Measurements from ENCODE around the gene MTFR2. TPM values are rescaled to one million over a fixed set of nuclear protein-coding genes. Genes with fewer than 3 reads are reported as not detected.

Gene MTFR2
- polyA plus RNA-seq, 3 donors, result 0.41 to 0.79 (median 0.60) TPM

DNA sequence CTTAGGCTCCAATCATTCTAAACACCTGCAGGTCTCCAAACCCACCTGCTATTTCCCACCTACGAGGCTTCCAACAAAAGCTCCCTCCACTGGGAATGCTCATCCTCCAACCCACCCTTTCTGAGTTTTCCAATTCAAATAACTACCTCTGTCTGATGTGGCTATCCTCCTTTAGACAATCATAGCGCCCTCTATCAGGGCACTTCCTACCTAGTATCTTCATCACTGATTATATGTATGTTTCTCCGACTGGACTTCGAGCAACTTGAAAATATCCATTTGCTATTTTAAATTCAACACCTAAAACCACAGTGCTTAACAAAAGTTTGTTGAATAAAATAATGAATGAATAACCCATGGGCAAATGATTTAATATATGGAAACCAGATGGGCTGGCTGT is 41.3 kb downstream of the MTFR2 start:
- Mint-ChIP-seq H3K4me1 (no peaks in the 10 kb centered on the region), H3K4me3 (no peak overlapping the region), H3K27me3 (ENCODE audit: low read depth in 3 of 3) (no peaks in the 10 kb centered on the region), H3K9me3 (peaks cover 0 to 6% (median 0%) of the 10 kb centered on the region in 7 donors), H3K27ac (no peak overlapping the region), H3K36me3 (no peaks in the 10 kb centered on the region)
- Histone ChIP-seq H3K36me3 (replicated peaks in 1 of 2; ENCODE audit: control insufficient read depth in 1 of 2, insufficient read depth in 2 of 2, low read length in 2 of 2) (no peaks in the 10 kb centered on the region), H3K9me3 (replicated peaks in 1 of 2; ENCODE audit: control insufficient read depth in 1 of 2, insufficient read depth in 1 of 2, low read length in 2 of 2) (no peaks in the 10 kb centered on the region), H3K79me2 (ENCODE audit: insufficient read depth, low read length) (no peaks in the 10 kb centered on the region), H4K20me1 (ENCODE audit: insufficient read depth, low read length) (no peaks in the 10 kb centered on the region), H3K27me3 (ENCODE audit: control insufficient read depth in 2 of 2, insufficient read depth in 2 of 2, low read length in 2 of 2) (no peaks in the 10 kb centered on the region), H3K4me2 (replicated peaks; ENCODE audit: extremely low read depth, low read length, poor library complexity, severe bottlenecking) (no peak overlapping the region), H3K4me1 (ENCODE audit: control insufficient read depth in 1 of 2, insufficient read depth in 2 of 2, low read length in 2 of 2) (no peaks in the 10 kb centered on the region), H3K4me3 (replicated peaks in 1 of 3; ENCODE audit: low read depth in 2 of 3, low read length in 3 of 3) (no peak overlapping the region), H3K9ac (ENCODE audit: insufficient read depth, low read length, poor library complexity, severe bottlenecking) (no peak overlapping the region), H2AFZ (ENCODE audit: insufficient read depth, low read depth, low read length, poor library complexity, severe bottlenecking) (no peak overlapping the region), H3K27ac (ENCODE audit: low read depth in 1 of 2, low read length in 2 of 2) (no peak overlapping the region)
- no peak for TF ChIP-seq CTCF (IDR thresholded peaks at IDR 0.05)
- WGBS (ENCODE audit: insufficient coverage), result 100% methylated on average over 2 of the region's 4 CpGs
- intact Hi-C loops (cut with micrococcal nuclease), result no loop called here
- no peak for DNase-seq

DNA sequence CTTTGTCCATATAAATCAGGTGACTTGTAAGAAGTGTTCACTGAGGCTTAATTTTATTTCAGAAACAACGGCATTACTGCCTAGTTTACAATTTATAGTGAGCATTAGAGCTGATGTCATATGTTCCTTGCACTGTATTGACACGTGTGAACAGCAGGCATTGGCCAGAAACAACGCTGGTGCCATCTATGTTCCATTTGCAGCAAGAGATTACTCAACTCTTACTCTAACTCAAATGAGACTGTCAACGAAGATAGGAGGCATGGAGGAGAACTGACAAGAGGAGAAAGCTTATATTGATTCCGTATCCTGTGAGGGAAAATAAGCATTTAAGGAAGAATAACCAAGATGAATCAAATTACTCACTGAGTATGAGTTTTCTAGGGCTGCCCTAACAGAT is 48.4 kb downstream of the MTFR2 start:
- Histone ChIP-seq H3K4me1 (ENCODE audit: control insufficient read depth in 1 of 2, insufficient read depth in 2 of 2, low read length in 2 of 2) (no peaks in the 10 kb centered on the region), H3K79me2 (ENCODE audit: insufficient read depth, low read length) (no peaks in the 10 kb centered on the region), H3K9ac (ENCODE audit: insufficient read depth, low read length, poor library complexity, severe bottlenecking) (no peak overlapping the region), H3K27me3 (ENCODE audit: control insufficient read depth in 2 of 2, insufficient read depth in 2 of 2, low read length in 2 of 2) (no peaks in the 10 kb centered on the region), H4K20me1 (ENCODE audit: insufficient read depth, low read length) (no peaks in the 10 kb centered on the region), H3K4me3 (replicated peaks in 1 of 3; ENCODE audit: low read depth in 2 of 3, low read length in 3 of 3) (no peak overlapping the region), H3K9me3 (replicated peaks in 1 of 2; ENCODE audit: control insufficient read depth in 1 of 2, insufficient read depth in 1 of 2, low read length in 2 of 2) (no peaks in the 10 kb centered on the region), H2AFZ (ENCODE audit: insufficient read depth, low read depth, low read length, poor library complexity, severe bottlenecking) (no peak overlapping the region), H3K36me3 (replicated peaks in 1 of 2; ENCODE audit: control insufficient read depth in 1 of 2, insufficient read depth in 2 of 2, low read length in 2 of 2) (no peaks in the 10 kb centered on the region), H3K27ac (ENCODE audit: low read depth in 1 of 2, low read length in 2 of 2) (no peak overlapping the region), H3K4me2 (replicated peaks; ENCODE audit: extremely low read depth, low read length, poor library complexity, severe bottlenecking) (no peak overlapping the region)
- Mint-ChIP-seq H3K27ac (no peak overlapping the region), H3K27me3 (ENCODE audit: low read depth in 3 of 3) (no peaks in the 10 kb centered on the region), H3K4me1 (no peaks in the 10 kb centered on the region), H3K9me3 (peaks cover 0 to 2% (median 0%) of the 10 kb centered on the region in 7 donors), H3K4me3 (no peak overlapping the region), H3K36me3 (no peaks in the 10 kb centered on the region)
- no peak for TF ChIP-seq CTCF (IDR thresholded peaks at IDR 0.05)
- no CpG with 5 or more reads among the region's 5 CpGs for WGBS (ENCODE audit: insufficient coverage)
- no peak for DNase-seq
- intact Hi-C loops (cut with micrococcal nuclease), result no loop called here
